ENCODE results near the gene NUCKS1.

The NUCKS1 gene

DNA sequence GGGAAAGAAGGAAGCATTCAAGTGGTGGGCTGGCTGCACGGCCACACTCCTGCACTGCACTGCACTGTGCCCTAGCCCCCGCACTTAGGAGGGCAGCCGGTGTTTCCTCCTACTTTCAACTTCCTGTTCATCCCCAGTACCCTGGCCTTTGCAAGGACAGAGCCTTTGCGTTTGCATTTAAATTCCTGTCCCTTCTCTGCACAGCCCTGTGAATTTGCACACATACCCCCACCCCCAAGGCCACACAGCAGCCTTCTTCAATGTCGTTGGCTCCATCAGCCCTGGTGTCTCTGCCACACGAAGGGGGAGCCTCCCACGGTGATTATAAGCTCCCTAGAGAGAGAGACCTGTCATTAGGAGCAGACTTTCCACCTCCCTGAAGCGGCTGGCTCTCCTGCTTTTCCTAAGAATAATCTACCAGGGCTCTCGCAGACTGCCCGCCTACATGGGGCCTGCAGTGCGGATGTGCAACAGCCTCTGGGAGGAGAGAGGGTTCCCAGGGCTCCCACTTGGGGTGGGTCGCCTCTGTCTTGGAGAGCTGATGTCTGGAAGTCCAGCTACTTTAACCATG is 56.5 kb downstream of the NUCKS1 start:
- no peak for DNase-seq

DNA sequence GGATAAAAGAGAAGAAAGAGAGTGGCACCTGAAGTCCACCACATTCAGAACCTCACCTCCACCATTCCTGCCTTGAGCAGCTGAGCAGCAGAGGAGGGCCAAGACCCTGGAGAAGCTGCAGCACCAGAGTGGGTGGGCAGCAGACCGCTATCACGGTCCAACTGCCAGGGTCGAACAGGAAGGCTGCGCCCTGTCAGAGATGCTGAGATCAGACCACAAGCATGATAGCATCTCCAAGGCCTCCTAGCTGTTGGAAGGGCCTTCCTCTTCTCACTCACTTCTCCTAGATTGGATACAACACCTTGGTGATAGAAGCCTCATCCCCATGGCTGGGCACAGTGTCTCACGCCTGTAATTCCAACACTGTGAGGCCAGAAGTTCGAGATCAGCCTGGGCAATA is 57.6 kb downstream of the NUCKS1 start:
- DNase-seq = no peak

GRCh38 chr1:205690122-205690756 is 59.7 kb downstream of the NUCKS1 start:
- DNase-seq = no peak

- DNase-seq = no peak
These were observed 60.5 kb downstream of the NUCKS1 start for GRCh38 chr1:205689479-205689878.

DNA sequence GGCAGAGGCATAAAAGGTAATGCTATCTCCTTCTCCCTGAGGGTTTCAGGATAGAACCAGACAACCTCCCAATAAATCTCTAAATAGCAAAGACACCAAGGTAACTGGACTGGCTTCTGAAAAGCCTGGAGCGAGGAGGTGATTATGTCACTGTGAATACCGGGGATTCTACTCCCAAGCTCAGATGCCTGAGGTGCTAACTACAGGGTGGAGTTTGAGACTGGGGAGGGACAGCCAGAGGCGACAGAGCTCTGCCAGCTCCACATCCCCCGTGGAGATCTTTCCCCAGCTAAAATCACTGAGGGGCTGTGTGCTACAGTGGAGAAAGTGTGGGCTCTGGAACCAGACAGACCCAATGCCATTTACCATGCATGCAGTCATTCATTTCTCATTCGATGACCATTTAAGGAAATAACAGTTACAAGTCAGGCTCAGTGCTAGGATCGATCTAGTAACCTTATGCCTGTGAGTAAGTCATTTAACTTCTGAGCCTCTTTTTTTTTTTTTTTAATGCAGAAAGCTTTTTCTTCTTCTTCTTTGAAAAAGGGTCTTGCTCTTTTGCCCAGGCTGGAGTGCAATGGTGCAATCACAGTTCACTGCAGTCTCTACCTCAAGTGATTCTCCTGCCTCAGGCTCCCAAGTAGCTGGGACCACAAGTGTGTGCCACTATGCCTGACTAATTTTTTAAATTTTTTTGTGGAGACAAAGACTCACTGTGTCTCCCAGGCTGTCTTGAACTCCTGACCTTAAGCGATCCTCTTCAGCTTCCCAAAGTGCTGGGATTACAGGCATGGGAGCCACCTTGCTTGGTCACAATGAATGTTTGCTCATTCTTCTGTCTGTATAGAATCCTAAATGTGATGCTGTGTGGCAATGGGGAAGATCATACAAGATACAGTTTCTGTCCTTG is 61.6 kb downstream of the NUCKS1 start:
- no peak for DNase-seq

DNA sequence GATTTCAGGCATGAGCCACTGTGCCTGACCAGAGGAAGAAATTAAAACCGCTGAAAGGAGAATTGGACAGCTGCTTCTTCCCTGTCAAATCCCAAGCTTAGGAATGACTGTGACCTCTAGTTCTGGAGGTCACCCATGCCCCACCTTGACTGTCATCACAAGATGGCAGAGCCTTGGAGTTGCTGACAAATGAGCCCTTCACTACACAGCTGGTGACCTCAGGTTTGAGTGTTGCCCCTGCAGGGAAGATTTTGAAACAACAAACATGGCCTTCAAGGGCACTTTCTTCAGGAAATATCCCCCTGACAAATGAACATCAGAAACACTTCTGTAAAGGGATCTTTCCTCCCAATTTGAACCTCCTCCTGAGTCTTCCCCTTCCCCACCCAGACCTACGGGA is 62.7 kb downstream of the NUCKS1 start:
- DNase-seq = no peak

DNA sequence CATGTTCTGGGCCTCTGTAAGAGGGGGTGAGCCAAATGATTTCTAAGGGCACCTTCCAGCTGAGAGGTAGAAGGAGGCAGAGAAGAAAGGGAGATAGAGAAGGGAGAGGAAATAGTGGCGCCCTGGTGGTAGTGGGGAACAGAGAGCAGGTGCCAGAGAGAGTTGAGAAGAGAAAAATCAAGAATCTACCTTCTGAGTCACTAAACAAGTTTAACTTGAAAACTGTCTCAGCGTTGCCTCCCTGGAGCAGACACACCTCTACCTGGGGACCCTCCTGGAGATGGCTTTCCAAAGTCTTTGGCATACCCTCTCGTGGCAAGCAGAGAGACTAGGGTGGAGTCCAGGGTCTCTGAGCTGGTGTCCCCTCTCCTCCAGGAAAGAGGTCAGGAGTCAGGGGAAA is 68.6 kb downstream of the NUCKS1 start:
- no peak for DNase-seq

- no peak for DNase-seq
These were observed 69.7 kb downstream of the NUCKS1 start, which contains the start of gene SLC45A3 for GRCh38 chr1:205680073-205680851. Gene SLC45A3 (minus strand): TSS chr1:205680509. CDS start chr1:205664656, 15,853 bp downstream.

- DNase-seq = no peak
These were observed 71.5 kb downstream of the NUCKS1 start for GRCh38 chr1:205678286-205679111.

DNA sequence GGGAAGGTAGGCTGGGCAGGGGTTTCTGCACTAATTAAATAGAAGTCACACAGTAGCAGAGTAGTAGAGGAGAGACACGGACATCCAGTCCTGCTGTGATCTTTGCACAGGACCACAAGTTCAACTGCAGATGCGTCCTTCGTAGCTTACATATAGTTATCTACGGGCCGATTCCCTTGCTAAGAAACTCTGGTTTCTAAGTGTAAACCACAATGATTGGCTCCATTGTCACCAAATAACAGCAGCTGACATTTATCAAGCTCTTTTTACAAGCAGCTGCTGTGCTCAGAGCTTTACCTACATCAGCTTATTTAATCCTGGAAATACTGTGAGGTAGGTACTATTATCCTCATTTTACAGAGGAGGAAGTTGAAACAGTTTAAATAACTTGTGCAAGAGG is 72.8 kb downstream of the NUCKS1 start:
- no peak for DNase-seq

DNA sequence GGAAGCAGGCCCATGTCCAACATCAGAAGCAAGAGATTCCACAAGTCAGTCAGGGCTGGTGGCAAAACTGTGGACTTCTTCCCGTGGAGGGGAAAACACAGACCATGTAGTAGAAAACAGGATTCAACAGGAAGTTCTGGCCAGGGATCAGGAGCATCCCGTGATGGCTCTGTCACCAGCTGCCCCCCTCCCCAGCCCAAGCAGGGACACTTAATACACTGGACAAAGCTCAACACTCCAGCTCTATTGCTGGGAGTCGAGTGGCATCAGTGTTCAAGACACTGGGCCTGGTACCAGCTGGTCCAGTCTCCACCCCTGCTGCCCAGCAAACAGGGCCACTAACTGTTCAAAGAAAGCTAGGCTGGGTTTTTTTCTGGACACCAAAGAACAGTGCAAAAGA is 73.4 kb downstream of the NUCKS1 start:
- no peak for DNase-seq

GRCh38 chr1:205676002-205676401 is 74.0 kb downstream of the NUCKS1 start:
- no peak for DNase-seq

GRCh38 chr1:205675247-205675646 is 74.7 kb downstream of the NUCKS1 start:
- DNase-seq = no peak

- no peak for DNase-seq
These were observed 77.0 kb downstream of the NUCKS1 start for GRCh38 chr1:205672970-205673369.

DNA sequence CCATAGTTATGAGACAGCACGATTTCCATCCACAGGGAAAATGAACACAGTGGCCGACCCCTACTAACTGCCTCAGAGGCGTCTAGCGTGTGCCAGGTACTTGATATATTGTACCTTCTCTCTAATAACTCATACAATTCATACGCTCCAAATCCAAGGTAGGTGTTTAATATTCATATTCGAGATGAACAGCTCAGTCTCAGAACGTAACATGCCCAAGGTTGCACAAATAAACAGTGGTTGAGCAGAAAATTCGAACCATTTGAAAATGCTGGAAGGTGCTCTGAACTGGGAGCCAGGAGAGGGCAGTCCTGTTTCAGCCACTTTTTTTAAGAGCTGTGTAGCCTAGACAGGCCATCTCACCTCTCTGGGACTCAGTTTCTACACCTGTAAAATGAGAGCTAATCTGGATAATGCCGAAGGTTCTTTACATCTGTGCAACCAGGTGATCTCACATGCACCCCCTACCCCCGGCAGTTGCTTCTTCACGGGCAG is 77.5 kb downstream of the NUCKS1 start:
- no peak for DNase-seq

DNA sequence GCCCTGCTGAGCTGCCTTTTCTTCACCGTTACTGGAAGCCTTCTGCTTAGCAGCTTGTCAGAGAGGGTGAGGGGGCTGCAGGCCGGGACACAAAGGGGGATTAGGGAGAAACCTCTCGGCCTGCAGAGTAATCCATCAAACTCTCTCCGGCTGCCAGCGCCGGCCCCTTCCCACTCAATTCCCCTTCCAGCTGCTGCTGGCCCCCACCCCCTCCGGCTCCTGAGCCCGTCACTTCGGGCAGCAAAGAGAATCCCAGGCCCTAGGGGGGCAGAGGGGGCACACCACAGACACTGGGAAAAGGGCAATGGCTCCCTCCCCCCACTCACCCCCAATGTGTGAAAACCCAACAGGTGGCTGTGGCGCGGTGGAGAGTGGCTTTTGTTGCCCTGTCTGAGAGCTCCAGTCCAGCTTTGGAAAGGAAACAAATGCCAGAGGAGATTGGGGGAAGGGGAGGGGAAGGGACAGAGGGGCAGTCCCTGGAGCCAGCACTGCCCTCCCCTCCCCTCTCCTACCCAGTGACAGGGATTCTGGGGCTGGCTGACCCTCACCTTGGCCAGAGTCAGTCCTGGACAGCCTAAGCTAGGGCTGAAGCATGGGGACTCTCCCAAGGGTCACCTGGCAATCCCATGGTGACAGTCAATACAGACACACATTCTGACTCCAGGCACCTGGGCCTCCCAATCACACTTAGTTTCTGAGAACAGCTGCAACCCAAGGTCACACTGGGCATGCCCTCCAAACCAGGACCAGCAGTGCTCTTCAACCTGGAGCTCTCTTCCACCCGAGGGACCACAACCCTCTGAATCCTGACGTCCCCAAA is 79.2 kb downstream of the NUCKS1 start:
- no peak for DNase-seq

DNA sequence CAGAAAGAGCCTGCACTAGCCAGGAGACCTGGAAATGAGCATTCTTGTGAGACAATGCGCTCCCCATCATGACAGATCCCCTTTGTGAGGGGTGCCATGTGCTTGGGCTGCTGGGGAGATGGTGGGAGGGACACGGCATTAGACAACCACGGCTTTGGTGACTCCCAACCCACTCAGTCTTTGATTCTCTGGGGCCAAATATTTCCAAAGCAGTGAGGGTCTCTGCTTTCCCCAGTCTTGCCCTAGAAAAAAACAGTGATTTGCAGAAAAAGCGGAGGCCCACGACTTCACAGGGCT is 79.9 kb downstream of the NUCKS1 start:
- no peak for DNase-seq

DNA sequence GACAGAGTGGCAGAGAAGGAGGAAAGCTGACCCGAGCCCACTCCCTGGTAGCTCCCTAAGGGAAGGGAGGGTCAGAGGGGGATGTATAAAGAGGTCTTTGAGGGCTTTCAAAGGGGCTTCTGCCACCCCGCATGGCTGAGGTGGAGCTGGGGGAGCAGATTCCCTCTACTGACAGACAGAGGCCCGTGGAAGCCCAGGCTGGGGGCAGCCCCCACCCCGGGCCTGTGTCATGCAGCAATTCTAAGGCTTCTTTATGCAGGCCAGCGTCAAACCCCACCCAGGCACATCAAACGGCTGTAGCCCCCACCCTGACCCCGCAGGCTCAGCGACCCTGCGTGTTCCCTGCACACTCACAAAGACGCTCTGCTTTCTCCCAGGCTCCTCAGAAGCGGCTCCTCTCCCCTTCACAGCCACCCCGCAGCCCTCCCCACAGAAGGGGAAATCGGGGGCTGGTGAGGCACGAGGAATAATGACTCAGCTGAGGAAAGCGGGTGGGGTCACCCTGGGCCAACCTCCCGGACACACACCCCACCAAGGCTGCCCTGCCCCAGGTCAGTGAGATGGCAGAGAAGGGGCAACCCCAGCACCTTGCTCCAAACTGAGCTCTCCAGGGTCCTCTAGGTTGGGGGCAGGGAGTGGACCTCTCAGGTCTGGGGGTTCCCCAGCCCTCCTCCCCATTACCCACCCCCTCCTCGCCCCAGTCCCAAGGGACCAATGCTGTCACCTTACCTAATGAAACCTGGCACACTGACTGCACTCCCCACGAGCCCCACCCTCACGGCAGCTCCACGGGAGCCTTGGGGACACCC is 80.4 kb downstream of the NUCKS1 start:
- DNase-seq = no peak

GRCh38 chr1:205668951-205669340 is 81.0 kb downstream of the NUCKS1 start:
- DNase-seq = no peak

- no peak for DNase-seq
These were observed 81.9 kb downstream of the NUCKS1 start for GRCh38 chr1:205667909-205668643.

Data from NCI-H2107 (cell line).